ENCODE results near the gene SFR1. TPM values are rescaled to one million over a fixed set of nuclear protein-coding genes. Genes with fewer than 3 reads are reported as not detected.

The SFR1 gene
- total and polyA plus RNA-seq, 4 donors = 0.83 to 5.5 (median 1.6) TPM

- Histone ChIP-seq H3K9me3 (ENCODE audit: control insufficient read depth in 4 of 4, low read length in 3 of 4) (no peaks in the 10 kb centered on the region), H3K27ac (ENCODE audit: low read depth in 1 of 2, low read length in 2 of 2) (no peak overlapping the region), H3K4me1 (ENCODE audit: control insufficient read depth in 4 of 4, insufficient read depth in 4 of 4, low read length in 3 of 4) (no peaks in the 10 kb centered on the region), H3K27me3 (ENCODE audit: control insufficient read depth in 4 of 4, insufficient read depth in 4 of 4, low read length in 3 of 4) (no peaks in the 10 kb centered on the region), H3K9ac (ENCODE audit: low read depth in 1 of 2, low read length in 2 of 2) (no peak overlapping the region), H3K4me3 (ENCODE audit: low read depth in 1 of 3, low read length in 3 of 3) (no peak overlapping the region), H3K36me3 (ENCODE audit: control insufficient read depth in 4 of 4, insufficient read depth in 3 of 4, low read depth in 1 of 4, low read length in 3 of 4) (no peaks in the 10 kb centered on the region)
- WGBS = 75% methylated on average over 3 of the region's 3 CpGs
- TF ChIP-seq GABPA (IDR thresholded peaks at IDR 0.05 in 1 of 2, conservative IDR thresholded peaks at IDR 0.05 in 1 of 2) (no peak), YY1 (IDR thresholded peaks at IDR 0.05) (no peak), FOXA1 (IDR thresholded peaks at IDR 0.05) (no peak)
- DNase-seq (ENCODE audit: low spot score) = no peak
Measured at GRCh38 chr10:104077247-104077646, 44.7 kb upstream of the SFR1 start.

- DNase-seq (ENCODE audit: low spot score) = no peak
- TF ChIP-seq NR2F2 (IDR thresholded peaks at IDR 0.05) = no peak
- TF ChIP-seq RXRA (IDR thresholded peaks at IDR 0.05) = no peak
- TF ChIP-seq HNF4G (IDR thresholded peaks at IDR 0.05) = no peak
- TF ChIP-seq JUND (IDR thresholded peaks at IDR 0.05) = no peak
- no peak for TF ChIP-seq REST (IDR thresholded peaks at IDR 0.05)
- TF ChIP-seq RAD21 (IDR thresholded peaks at IDR 0.05) = no peak
- TF ChIP-seq SP1 (IDR thresholded peaks at IDR 0.05) = no peak
- TF ChIP-seq EGR1 (IDR thresholded peaks at IDR 0.05; ENCODE audit: low read depth in 2 of 2) = no peak
- WGBS = 79% methylated on average over 5 of the region's 5 CpGs
- Histone ChIP-seq H3K9me3 (ENCODE audit: control insufficient read depth in 4 of 4, low read length in 3 of 4) (no peaks in the 10 kb centered on the region), H3K4me3 (ENCODE audit: low read depth in 1 of 3, low read length in 3 of 3) (no peak overlapping the region), H3K27ac (ENCODE audit: low read depth in 1 of 2, low read length in 2 of 2) (no peak overlapping the region), H3K27me3 (ENCODE audit: control insufficient read depth in 4 of 4, insufficient read depth in 4 of 4, low read length in 3 of 4) (no peaks in the 10 kb centered on the region), H3K9ac (ENCODE audit: low read depth in 1 of 2, low read length in 2 of 2) (no peak overlapping the region), H3K36me3 (ENCODE audit: control insufficient read depth in 4 of 4, insufficient read depth in 3 of 4, low read depth in 1 of 4, low read length in 3 of 4) (no peaks in the 10 kb centered on the region), H3K4me1 (ENCODE audit: control insufficient read depth in 4 of 4, insufficient read depth in 4 of 4, low read length in 3 of 4) (no peaks in the 10 kb centered on the region)
Measured at GRCh38 chr10:104077663-104078151, 44.3 kb upstream of the SFR1 start.

- H3K27me3 ChIP-seq (ENCODE audit: control insufficient read depth in 4 of 4, insufficient read depth in 4 of 4, low read length in 3 of 4) = no peaks in the 10 kb centered on the region
- no peaks in the 10 kb centered on the region for H3K36me3 ChIP-seq (ENCODE audit: control insufficient read depth in 4 of 4, insufficient read depth in 3 of 4, low read depth in 1 of 4, low read length in 3 of 4)
- H3K9me3 ChIP-seq (ENCODE audit: control insufficient read depth in 4 of 4, low read length in 3 of 4) = no peaks in the 10 kb centered on the region
- no peak overlapping the region for H3K9ac ChIP-seq (ENCODE audit: low read depth in 1 of 2, low read length in 2 of 2)
- 32% methylated on average over 1 of the region's 1 CpG for WGBS
- peak; percentile 55 to 75 for TF ChIP-seq RAD21 (IDR thresholded peaks at IDR 0.05)
- peak; percentile 30 for TF ChIP-seq CTCF (IDR thresholded peaks at IDR 0.05; ENCODE audit: low read depth, low read length, missing input control)
- no peak for TF ChIP-seq GABPA (IDR thresholded peaks at IDR 0.05 in 1 of 2, conservative IDR thresholded peaks at IDR 0.05 in 1 of 2)
- no peak overlapping the region for H3K4me3 ChIP-seq (ENCODE audit: low read depth in 1 of 3, low read length in 3 of 3)
- no peaks in the 10 kb centered on the region for H3K4me1 ChIP-seq (ENCODE audit: control insufficient read depth in 4 of 4, insufficient read depth in 4 of 4, low read length in 3 of 4)
- DNase-seq (ENCODE audit: low spot score) = no peak
- H3K27ac ChIP-seq (ENCODE audit: low read depth in 1 of 2, low read length in 2 of 2) = no peak overlapping the region
Measured at GRCh38 chr10:104080762-104081161, 41.2 kb upstream of the SFR1 start.
